ENCODE results near the gene FNDC10. TPM values are rescaled to one million over a fixed set of nuclear protein-coding genes. Genes with fewer than 3 reads are reported as not detected.
"Not testable (repeated sequence)": the region's sequence is repeated elsewhere in the genome, so short reads cannot be mapped to it uniquely, and the experiment has no call there.

FNDC10 gene
- 10 to 100 TPM; 36.8 to 54.0 TPM for total RNA-seq
- polyA plus RNA-seq (ENCODE audit: insufficient read depth, low read depth, low replicate concordance), result 15.5 TPM
- long read RNA-seq, donor 1, transcript FNDC10-201 (1 exons, 2,085 nt), result major isoform, 32 of 32 reads
- long read RNA-seq, donor 1, partial matches to known transcripts, result 0 of 32 reads
- long read RNA-seq, donor 1, other reads (novel, unspliced or antisense), result 0 of 32 reads
- long read RNA-seq, donor 2, transcript FNDC10-201 (1 exons, 2,085 nt), result major isoform, 33 of 33 reads
- long read RNA-seq, donor 2, partial matches to known transcripts, result 0 of 33 reads
- long read RNA-seq, donor 2, other reads (novel, unspliced or antisense), result 0 of 33 reads

DNA sequence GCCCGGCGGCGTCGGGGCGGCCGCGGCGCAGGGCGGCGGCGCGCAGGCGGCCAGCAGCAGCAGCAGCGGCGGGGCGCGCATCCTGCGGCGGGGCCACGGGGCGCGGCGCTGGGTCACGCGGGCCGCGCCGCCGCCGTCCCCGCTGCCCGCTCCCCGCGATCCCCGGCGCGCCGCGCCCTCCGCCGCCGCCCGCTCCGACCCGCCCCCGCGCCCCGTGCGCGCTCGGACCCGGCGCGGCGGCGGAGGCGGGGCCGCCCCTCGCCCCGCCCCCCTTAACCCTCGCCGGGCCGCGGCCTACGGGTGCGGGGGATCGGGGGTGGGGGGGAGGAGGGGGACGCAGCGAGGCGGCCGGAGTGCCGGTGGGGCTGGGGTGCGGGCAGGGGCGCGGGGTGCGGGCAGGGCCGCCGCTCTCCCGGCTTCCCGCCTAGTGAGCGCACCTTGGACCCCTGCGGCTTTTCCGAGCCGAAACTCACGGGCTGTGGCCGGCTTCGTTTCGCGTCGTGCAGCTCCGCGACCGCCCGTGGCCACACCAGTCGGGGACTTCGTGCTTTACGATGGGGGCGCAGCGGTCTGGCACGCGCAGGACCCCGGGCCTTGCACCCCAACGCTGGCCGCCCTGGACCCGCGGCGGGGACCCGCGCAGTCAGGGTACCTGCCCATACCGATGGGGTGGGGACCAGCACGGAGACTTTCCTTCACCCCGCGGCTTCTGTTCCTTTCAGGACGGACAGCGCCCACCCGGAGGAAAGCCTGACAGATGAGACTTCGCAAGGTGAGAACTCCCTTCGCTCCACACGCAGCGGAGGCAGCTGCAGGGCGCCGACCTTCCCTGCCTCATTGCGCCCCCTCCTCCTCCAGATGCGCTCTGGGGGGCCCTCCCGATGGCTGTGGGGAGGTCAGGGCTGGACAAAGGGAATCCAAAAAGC is at the start of gene FNDC10:
FNDC10 (minus strand) TSS at position 201 of the 926 bp plus-strand sequence; CDS start at position 81, 120 bp downstream.
- H3K27me3 ChIP-seq, result no peaks in the 10 kb centered on the region
- no peaks in the 10 kb centered on the region for H3K36me3 ChIP-seq (ENCODE audit: low read depth, missing control alignments)
- peak within 1 kb of the TSS; percentile 7 to 12 for H3K4me3 ChIP-seq
- TF ChIP-seq, protein P1, sequence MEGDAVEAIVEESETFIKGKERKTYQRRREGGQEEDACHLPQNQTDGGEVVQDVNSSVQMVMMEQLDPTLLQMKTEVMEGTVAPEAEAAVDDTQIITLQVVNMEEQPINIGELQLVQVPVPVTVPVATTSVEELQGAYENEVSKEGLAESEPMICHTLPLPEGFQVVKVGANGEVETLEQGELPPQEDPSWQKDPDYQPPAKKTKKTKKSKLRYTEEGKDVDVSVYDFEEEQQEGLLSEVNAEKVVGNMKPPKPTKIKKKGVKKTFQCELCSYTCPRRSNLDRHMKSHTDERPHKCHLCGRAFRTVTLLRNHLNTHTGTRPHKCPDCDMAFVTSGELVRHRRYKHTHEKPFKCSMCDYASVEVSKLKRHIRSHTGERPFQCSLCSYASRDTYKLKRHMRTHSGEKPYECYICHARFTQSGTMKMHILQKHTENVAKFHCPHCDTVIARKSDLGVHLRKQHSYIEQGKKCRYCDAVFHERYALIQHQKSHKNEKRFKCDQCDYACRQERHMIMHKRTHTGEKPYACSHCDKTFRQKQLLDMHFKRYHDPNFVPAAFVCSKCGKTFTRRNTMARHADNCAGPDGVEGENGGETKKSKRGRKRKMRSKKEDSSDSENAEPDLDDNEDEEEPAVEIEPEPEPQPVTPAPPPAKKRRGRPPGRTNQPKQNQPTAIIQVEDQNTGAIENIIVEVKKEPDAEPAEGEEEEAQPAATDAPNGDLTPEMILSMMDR (IDR thresholded peaks at IDR 0.05), result no peak
- no peak for TF ChIP-seq POLR2A (IDR thresholded peaks at IDR 0.05)
- H3K4me1 ChIP-seq, result peaks cover 25% of the 10 kb centered on the region
- no peak for DNase-seq
- 2 to 4% methylated on average over 10 to 43 of the region's 125 CpGs for WGBS, 2 donors
- no peaks in the 10 kb centered on the region for H3K9me3 ChIP-seq
- intact Hi-C loops (cut with DNase I; ENCODE audit: low total_unique reads), result no loop called here
- H3K27ac ChIP-seq, result no peak within 1 kb of the TSS

DNA sequence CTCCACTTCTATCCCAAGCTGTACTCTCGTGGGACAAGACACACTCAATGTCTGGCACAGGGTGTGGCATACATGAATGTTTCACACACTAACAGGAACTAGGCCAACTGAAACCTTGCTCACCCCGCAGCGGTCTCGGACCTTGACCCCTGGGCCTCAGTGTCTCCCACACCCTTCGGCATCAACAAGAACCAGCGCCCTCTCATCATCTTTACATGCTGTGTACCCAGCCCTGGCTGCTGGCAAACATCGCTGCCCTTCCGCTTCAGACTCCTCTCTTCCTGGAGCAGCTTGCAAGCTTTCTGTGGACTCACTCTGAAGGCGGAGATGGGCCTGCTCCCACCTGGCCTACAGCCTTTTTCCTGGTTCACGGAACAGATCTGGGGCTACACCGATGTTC is 48.3 kb upstream of the FNDC10 start:
- intact Hi-C loops (cut with DNase I; ENCODE audit: low total_unique reads); H3K36me3 ChIP-seq (ENCODE audit: low read depth, missing control alignments): not testable (repeated sequence)
- 92% methylated on average over 11 of the region's 11 CpGs for WGBS, 2 donors

DNA sequence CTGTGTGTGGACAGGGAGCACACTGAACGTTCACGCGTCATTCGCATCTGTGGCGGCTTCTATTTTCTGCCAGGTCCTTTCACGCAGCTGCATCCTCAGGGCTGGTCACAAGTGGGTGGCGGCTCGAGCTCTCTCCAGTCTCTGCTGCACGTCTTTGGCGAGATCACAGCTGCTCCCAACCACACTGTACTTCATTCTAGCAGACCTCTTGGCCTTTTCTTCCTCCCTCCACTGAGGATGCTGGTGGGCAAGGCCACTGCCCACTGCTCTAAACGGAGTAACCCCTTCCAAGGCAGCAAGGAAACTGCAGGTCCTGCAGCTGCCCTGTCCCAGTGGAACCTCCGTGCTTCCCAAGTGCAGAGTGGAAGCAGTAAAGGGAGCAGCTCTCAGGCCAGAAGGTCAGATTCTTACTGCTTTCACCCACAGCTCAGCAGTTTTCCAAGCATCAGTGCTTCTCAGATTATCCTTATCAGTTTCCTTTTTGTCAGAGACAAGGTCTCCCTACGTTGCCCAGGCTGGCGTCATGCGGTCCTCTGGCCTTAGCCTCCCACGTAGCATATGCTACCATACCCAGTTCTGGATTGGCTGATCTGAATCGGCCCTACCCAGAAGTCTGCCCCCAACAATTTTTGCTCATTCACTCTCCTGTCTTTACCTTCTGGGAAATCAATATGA is 47.8 kb upstream of the FNDC10 start:
- H3K27me3 ChIP-seq; H3K9me3 ChIP-seq; H3K4me3 ChIP-seq; intact Hi-C loops (cut with DNase I; ENCODE audit: low total_unique reads); H3K27ac ChIP-seq; H3K36me3 ChIP-seq (ENCODE audit: low read depth, missing control alignments); H3K4me1 ChIP-seq: not testable (repeated sequence)
- DNase-seq, result peak; percentile 63
- 82 to 87% methylated on average over 17 of the region's 17 CpGs for WGBS, 2 donors

More for the DNA sequence above, 48.3 kb upstream of the FNDC10 start:
- H3K27me3 ChIP-seq, H3K9me3 ChIP-seq, H3K4me3 ChIP-seq, H3K4me1 ChIP-seq, DNase-seq, H3K27ac ChIP-seq: not testable (repeated sequence)

DNA sequence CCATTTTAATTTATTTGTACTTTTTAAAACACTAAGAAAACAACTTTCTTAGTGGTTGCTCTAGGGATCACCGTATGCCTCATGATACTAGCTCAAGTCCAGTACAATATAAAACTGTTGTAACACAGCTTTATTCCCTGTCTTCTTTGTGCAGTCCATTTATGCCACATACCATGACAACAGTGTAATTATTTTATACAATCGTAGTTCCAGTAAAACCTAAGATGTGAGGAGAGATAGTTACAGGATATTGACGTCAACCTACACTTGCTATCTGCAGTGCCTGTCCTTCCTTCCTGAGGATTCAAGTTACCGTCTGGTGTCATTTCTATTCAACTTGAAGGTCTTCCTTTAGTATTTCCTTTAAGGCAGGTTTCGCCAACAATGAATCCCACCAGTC is 46.4 kb upstream of the FNDC10 start:
- H3K27ac ChIP-seq; H3K4me1 ChIP-seq; H3K27me3 ChIP-seq; H3K36me3 ChIP-seq (ENCODE audit: low read depth, missing control alignments); H3K9me3 ChIP-seq; H3K4me3 ChIP-seq; DNase-seq; intact Hi-C loops (cut with DNase I; ENCODE audit: low total_unique reads): not testable (repeated sequence)
- 80 to 82% methylated on average over 4 to 5 of the region's 5 CpGs for WGBS, 2 donors

DNA sequence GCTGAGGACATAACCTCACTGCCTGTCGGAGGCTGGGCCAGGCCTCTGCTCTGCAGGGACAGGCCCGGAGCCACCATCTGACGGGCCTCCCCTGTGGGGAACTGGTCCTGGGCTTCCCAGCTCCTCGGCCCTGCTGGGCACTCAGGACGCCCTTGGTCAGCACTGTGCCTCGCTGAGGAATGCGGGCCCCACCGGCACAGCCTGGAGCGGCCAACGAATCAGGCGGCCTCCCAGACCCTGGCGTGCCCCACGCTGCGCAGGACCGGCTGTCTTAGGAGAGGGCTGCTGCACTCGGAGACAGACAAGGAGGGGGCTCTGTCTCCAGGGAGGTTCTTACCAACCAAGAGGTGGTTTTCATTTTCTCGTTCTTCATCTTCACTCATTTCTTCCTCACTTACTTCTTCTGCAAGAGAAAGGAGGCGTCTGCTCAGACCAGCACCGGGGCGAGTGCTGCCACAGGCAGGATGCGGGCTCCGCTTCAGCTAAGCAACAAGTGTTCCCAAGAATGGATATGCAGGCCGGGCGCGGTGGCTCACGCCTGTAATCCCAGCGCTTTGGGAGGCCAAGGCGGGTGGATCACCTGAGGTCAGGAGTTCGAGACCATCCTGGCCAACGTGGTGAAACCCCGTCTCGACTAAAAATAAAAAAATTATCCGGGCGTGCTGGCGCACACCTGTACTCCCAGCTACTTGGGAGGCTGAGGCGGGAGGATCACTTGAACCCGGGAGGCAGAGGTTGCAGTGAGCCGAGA is 41.0 kb upstream of the FNDC10 start:
- H3K27me3 ChIP-seq; H3K36me3 ChIP-seq (ENCODE audit: low read depth, missing control alignments); H3K9me3 ChIP-seq; H3K27ac ChIP-seq; H3K4me3 ChIP-seq; DNase-seq; intact Hi-C loops (cut with DNase I; ENCODE audit: low total_unique reads); H3K4me1 ChIP-seq: not testable (repeated sequence)
- 93 to 95% methylated on average over 13 to 21 of the region's 38 CpGs for WGBS, 2 donors

DNA sequence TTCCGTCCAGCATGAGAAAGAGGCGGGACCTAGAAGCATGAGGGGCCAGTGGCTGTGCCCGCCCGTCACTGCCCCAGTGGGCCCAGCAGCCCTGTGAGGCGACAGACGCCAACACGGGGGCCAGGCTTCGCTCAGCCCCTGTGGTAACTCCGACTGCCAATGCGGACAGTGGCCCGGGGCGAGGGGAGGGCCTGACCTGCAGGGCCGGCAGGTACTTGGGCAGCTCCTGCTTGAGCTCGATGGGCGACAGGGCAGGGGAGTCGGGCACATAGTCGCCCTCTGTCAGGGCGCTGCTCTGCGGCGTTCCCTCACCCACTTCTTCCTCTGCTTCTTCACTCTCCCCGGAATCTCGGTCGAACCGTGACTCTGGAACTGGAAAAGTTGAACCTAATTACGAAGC is 40.1 kb upstream of the FNDC10 start:
- H3K27ac ChIP-seq; DNase-seq; intact Hi-C loops (cut with DNase I; ENCODE audit: low total_unique reads); H3K36me3 ChIP-seq (ENCODE audit: low read depth, missing control alignments); H3K4me1 ChIP-seq; H3K9me3 ChIP-seq; H3K4me3 ChIP-seq; H3K27me3 ChIP-seq: not testable (repeated sequence)
- WGBS, 2 donors, result 94% methylated on average over 8 of the region's 25 CpGs; no CpG with 5 or more reads in 1 of the 2 donors

DNA sequence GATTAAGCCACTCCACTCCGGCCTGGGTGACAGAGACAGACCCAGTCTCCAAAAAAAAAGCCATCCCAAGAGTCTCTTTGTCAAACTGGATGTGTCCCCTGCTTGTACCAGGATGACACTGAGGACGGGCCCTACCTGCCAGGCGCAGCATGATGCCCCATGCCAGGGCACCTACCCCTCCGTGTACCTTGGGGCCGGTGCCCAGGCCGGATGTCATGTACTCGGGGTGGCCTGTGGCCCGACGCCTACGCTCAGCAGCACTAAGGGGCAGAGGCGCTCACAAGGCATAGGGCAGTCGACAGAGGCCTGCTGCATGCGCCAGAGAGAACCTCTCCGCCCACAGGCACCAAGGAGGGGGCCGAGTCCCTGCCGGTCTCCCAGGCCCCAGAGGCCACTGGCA is 39.4 kb upstream of the FNDC10 start:
- H3K27me3 ChIP-seq; H3K9me3 ChIP-seq; H3K4me1 ChIP-seq; intact Hi-C loops (cut with DNase I; ENCODE audit: low total_unique reads); DNase-seq; H3K27ac ChIP-seq; H3K36me3 ChIP-seq (ENCODE audit: low read depth, missing control alignments); H3K4me3 ChIP-seq: not testable (repeated sequence)
- WGBS, 2 donors, result 93 to 94% methylated on average over 10 to 16 of the region's 16 CpGs

DNA sequence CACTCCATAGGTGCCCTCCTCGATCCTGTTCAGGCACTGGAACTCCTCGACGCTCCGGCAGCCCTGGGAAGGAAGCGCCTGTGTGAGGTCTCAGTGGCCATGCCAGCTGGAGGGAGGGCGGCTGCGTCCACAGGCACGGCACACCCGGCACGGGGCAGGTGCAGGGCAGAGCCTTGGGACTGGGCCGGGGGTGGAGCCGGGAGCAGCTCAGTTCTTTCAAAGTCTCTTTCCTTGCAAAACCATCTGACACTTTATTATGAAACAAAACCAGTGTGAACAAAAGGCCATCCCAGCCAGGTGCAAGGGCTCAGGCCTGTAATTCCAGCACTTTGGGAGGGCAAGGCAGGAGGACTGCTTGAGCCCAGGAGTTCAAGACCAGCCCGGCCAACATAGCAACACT is 38.6 kb upstream of the FNDC10 start:
- H3K36me3 ChIP-seq (ENCODE audit: low read depth, missing control alignments); intact Hi-C loops (cut with DNase I; ENCODE audit: low total_unique reads); H3K27ac ChIP-seq; H3K27me3 ChIP-seq; H3K4me3 ChIP-seq; H3K9me3 ChIP-seq; H3K4me1 ChIP-seq; DNase-seq: not testable (repeated sequence)
- 88 to 93% methylated on average over 1 to 11 of the region's 13 CpGs for WGBS, 2 donors

DNA sequence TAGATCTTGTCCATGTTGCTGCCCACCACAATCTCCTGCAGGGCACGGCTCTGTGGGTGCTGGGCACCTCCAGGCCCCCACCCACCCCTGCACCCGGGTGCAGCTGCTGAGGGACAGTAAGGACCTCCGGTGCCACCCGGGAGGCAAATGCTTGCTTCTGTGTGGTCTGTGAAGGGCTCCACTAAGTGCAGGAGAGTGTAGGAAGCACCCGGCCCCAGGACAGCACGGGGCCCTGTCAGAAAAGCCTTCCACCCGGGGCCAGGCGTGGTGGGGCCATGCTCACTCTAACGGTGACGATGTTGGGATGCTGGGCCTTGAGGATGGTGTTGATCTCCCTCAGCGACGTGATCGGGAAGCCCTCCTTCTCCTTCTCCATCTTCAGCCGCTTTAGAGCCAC is 37.5 kb upstream of the FNDC10 start:
- H3K27me3 ChIP-seq; DNase-seq; H3K9me3 ChIP-seq; H3K27ac ChIP-seq; H3K4me3 ChIP-seq; H3K36me3 ChIP-seq (ENCODE audit: low read depth, missing control alignments); H3K4me1 ChIP-seq; intact Hi-C loops (cut with DNase I; ENCODE audit: low total_unique reads): not testable (repeated sequence)
- 85 to 89% methylated on average over 7 to 12 of the region's 14 CpGs for WGBS, 2 donors
